D721Med (cell line): ENCODE measurements around the gene BAHCC1.

Source experiments
- DNase-seq: peaks from one replicate; pipeline ENCODE4 v3.0.0; 2011; ENCODE audit warnings: low spot score; ENCODE audit not compliant: insufficient read length
- FAIRE-seq: peaks from 2 replicates; lab custom pipeline; 2011; peaks lifted over from hg19 to GRCh38; lab: Jason Lieb, UNC
- CTCF ChIP-seq: IDR thresholded peaks from 2 replicates; pipeline ENCODE4 v1.5.1; 2012; ENCODE audit warnings: mild to moderate bottlenecking, control low read depth; ENCODE audit not compliant: insufficient read depth; ENCODE audit errors: missing control alignments

BAHCC1 gene

GRCh38 chr17:81402530-81402941 lies 7.3 kb downstream of the BAHCC1 start:
- FAIRE-seq, result no peak

GRCh38 chr17:81402981-81403467 lies 7.8 kb downstream of the BAHCC1 start:
- FAIRE-seq (no peak), DNase-seq (no peak)
- no peak for TF ChIP-seq CTCF

More at GRCh38 chr17:81402530-81402941, 7.3 kb downstream of the BAHCC1 start:
- no peak for DNase-seq
- TF ChIP-seq CTCF, result no peak

- no peak for TF ChIP-seq CTCF
- no peak for DNase-seq
- FAIRE-seq, result no peak
Measured at GRCh38 chr17:81403671-81404534, 8.6 kb downstream of the BAHCC1 start.

- DNase-seq, result no peak
- TF ChIP-seq CTCF, result no peak
- FAIRE-seq, result no peak
Measured at GRCh38 chr17:81404558-81405165, 9.4 kb downstream of the BAHCC1 start.

- FAIRE-seq, result no peak
- DNase-seq, result no peak
- no peak for TF ChIP-seq CTCF
Measured at GRCh38 chr17:81405411-81405872, 10.2 kb downstream of the BAHCC1 start.

- no peak for DNase-seq
Measured at GRCh38 chr17:81406117-81406953, 11.1 kb downstream of the BAHCC1 start.

More at GRCh38 chr17:81406117-81406953, 11.1 kb downstream of the BAHCC1 start:
- no peak for TF ChIP-seq CTCF
- no peak for FAIRE-seq
